Parathyroid adenoma (tissue), 2 donors: ENCODE measurements around the gene MEIG1.
"Not testable (repeated sequence)": the region's sequence is repeated elsewhere in the genome, so short reads cannot be mapped to it uniquely, and the experiment has no call there.

Experiments
- H2AFZ ChIP-seq: fragments of 300-600 bp; sonication (generic); one replicate; pipeline ENCODE4 v1.7.0; 2017; ENCODE audit warnings: antibody characterized with exemption, mild to moderate bottlenecking
- H3K27ac ChIP-seq: fragments of 300-600 bp; sonication (generic); one replicate; pipeline ENCODE4 v1.7.0; 2017
- H3K27me3 ChIP-seq: fragments of 300-600 bp; sonication (generic); one replicate; pipeline ENCODE4 v1.7.0; 2017; ENCODE audit warnings: low read length; ENCODE audit not compliant: control insufficient read depth, insufficient read depth
- H3K36me3 ChIP-seq: fragments of 300-600 bp; sonication (generic); one replicate; pipeline ENCODE4 v1.7.0; 2017; ENCODE audit warnings: low read length; ENCODE audit not compliant: control insufficient read depth, insufficient read depth
- H3K4me1 ChIP-seq: fragments of 300-600 bp; sonication (generic); one replicate; pipeline ENCODE4 v1.7.0; 2017; ENCODE audit warnings: control low read depth
- H3K4me2 ChIP-seq: fragments of 300-600 bp; sonication (generic); one replicate; pipeline ENCODE4 v1.7.0; 2017; ENCODE audit warnings: low read length
- H3K4me3 ChIP-seq: fragments of 300-600 bp; sonication (generic); one replicate; pipeline ENCODE4 v1.7.0; 2017; ENCODE audit warnings: low read depth, low read length
- H3K79me2 ChIP-seq: fragments of 300-600 bp; sonication (generic); one replicate; pipeline ENCODE4 v1.7.0; 2017; ENCODE audit warnings: control low read depth
- H3K9ac ChIP-seq: fragments of 300-600 bp; sonication (generic); one replicate; pipeline ENCODE4 v1.7.0; 2017; ENCODE audit warnings: mild to moderate bottlenecking
- H3K9me3 ChIP-seq: fragments of 300-600 bp; sonication (generic); one replicate; pipeline ENCODE4 v1.7.0; 2017; ENCODE audit warnings: low read length; ENCODE audit not compliant: control insufficient read depth
- CTCF ChIP-seq: fragments of 300-600 bp; sonication (generic); IDR thresholded peaks from one replicate; pipeline ENCODE4 v1.7.0; 2017; ENCODE audit warnings: antibody characterized with exemption, mild to moderate bottlenecking
- donor health status: primary hyperparathyroidism.

Gene MEIG1

GRCh38 chr10:14971867-14972448, 12.8 kb downstream of the MEIG1 start:
- TF ChIP-seq CTCF = peak; percentile 33
- Histone ChIP-seq H3K4me1 (no peaks in the 10 kb centered on the region), H3K27me3 (no peaks in the 10 kb centered on the region), H3K27ac (no peak overlapping the region), H3K79me2 (no peaks in the 10 kb centered on the region), H2AFZ (no peak overlapping the region), H3K4me2 (no peak overlapping the region), H3K4me3 (no peak overlapping the region), H3K36me3 (no peaks in the 10 kb centered on the region), H3K9me3 (no peaks in the 10 kb centered on the region), H3K9ac (no peak overlapping the region)

GRCh38 chr10:14974153-14974998, 15.2 kb downstream of the MEIG1 start:
- H3K4me3 ChIP-seq, H3K9ac ChIP-seq, H3K79me2 ChIP-seq, H3K4me1 ChIP-seq, H3K4me2 ChIP-seq, H3K27ac ChIP-seq, H2AFZ ChIP-seq, H3K36me3 ChIP-seq, H3K27me3 ChIP-seq, H3K9me3 ChIP-seq: not testable (repeated sequence)

- Histone ChIP-seq H3K9ac (no peak overlapping the region), H3K4me3 (no peak overlapping the region), H3K4me2 (no peak overlapping the region), H3K36me3 (no peaks in the 10 kb centered on the region), H3K79me2 (no peaks in the 10 kb centered on the region), H3K9me3 (no peaks in the 10 kb centered on the region), H2AFZ (no peak overlapping the region), H3K4me1 (no peaks in the 10 kb centered on the region), H3K27ac (no peak overlapping the region), H3K27me3 (no peaks in the 10 kb centered on the region)
- TF ChIP-seq CTCF = no peak
These were observed 16.6 kb downstream of the MEIG1 start for GRCh38 chr10:14975672-14976273.

GRCh38 chr10:14982744-14983143, 23.6 kb downstream of the MEIG1 start:
- no peak overlapping the region for H2AFZ ChIP-seq
- no peaks in the 10 kb centered on the region for H3K9me3 ChIP-seq
- H3K79me2 ChIP-seq = no peaks in the 10 kb centered on the region
- H3K27ac ChIP-seq = no peak overlapping the region
- no peak overlapping the region for H3K4me2 ChIP-seq
- no peak overlapping the region for H3K9ac ChIP-seq
- H3K27me3 ChIP-seq = no peaks in the 10 kb centered on the region
- H3K36me3 ChIP-seq = no peaks in the 10 kb centered on the region
- H3K4me3 ChIP-seq = no peak overlapping the region
- no peaks in the 10 kb centered on the region for H3K4me1 ChIP-seq
- TF ChIP-seq CTCF = no peak

- not testable (repeated sequence) for H3K27me3 ChIP-seq, H3K4me2 ChIP-seq, H3K27ac ChIP-seq, H3K9me3 ChIP-seq, H3K36me3 ChIP-seq, H3K4me1 ChIP-seq, H3K79me2 ChIP-seq, H3K4me3 ChIP-seq, H3K9ac ChIP-seq, H2AFZ ChIP-seq
These were observed 30.4 kb downstream of the MEIG1 start for GRCh38 chr10:14989552-14989951.

- not testable (repeated sequence) for H3K4me3 ChIP-seq, H3K4me2 ChIP-seq, H3K9ac ChIP-seq, H3K36me3 ChIP-seq, H3K27me3 ChIP-seq, H3K4me1 ChIP-seq, H3K9me3 ChIP-seq, H3K27ac ChIP-seq, H3K79me2 ChIP-seq
- peak overlapping the region; percentile 38 for H2AFZ ChIP-seq
These were observed 32.0 kb downstream of the MEIG1 start for GRCh38 chr10:14991035-14991749.

- not testable (repeated sequence) for H3K27me3 ChIP-seq, H2AFZ ChIP-seq, H3K36me3 ChIP-seq, H3K4me2 ChIP-seq, H3K4me1 ChIP-seq, H3K79me2 ChIP-seq, H3K4me3 ChIP-seq, H3K9ac ChIP-seq, H3K27ac ChIP-seq, H3K9me3 ChIP-seq
These were observed 33.1 kb downstream of the MEIG1 start for GRCh38 chr10:14992336-14992735.
